ENCODE data around the gene DESI2.

DESI2 gene

GRCh38 chr1:244636488-244637259 is 16.3 kb upstream of the DESI2 start:
- Histone ChIP-seq H3K9me3 (ENCODE audit: control insufficient read depth, low read length) (no peaks in the 10 kb centered on the region), H3K4me3 (ENCODE audit: insufficient read depth, low read depth, low read length, poor library complexity, severe bottlenecking) (no peak overlapping the region), H3K27ac (ENCODE audit: insufficient read depth, low read length, poor library complexity, severe bottlenecking) (no peak overlapping the region), H3K27me3 (replicated peaks; ENCODE audit: control insufficient read depth, insufficient read depth, low read length, poor library complexity, severe bottlenecking) (no peaks in the 10 kb centered on the region), H3K36me3 (ENCODE audit: control insufficient read depth, insufficient read depth, low read length) (no peaks in the 10 kb centered on the region), H3K4me1 (ENCODE audit: control insufficient read depth, insufficient read depth, low read length, poor library complexity, severe bottlenecking) (no peaks in the 10 kb centered on the region)
- no peak for DNase-seq

DNA sequence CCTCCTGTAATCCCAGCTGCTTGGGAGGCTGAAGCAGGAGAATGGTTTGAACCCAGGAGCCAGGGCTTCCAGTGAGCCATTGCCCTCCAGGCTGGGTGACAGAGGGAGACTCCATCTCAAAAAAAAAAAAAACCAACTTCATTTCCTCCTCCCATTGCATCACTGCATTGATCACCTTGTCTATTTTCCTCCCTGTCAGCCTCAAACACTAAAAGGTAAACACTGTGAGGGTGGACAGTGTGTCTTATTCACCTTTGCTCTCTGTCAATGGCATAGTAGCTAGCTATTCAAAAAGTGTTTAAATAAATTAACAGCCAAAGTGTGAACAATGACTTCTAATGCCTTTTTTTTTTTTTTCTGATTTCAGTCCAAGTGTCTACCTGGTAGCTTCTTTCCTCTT is 13.4 kb upstream of the DESI2 start:
- H3K36me3 ChIP-seq (ENCODE audit: control insufficient read depth, insufficient read depth, low read length) = no peaks in the 10 kb centered on the region
- H3K27me3 ChIP-seq (replicated peaks; ENCODE audit: control insufficient read depth, insufficient read depth, low read length, poor library complexity, severe bottlenecking) = no peaks in the 10 kb centered on the region
- H3K27ac ChIP-seq (ENCODE audit: insufficient read depth, low read length, poor library complexity, severe bottlenecking) = no peak overlapping the region
- H3K4me3 ChIP-seq (ENCODE audit: insufficient read depth, low read depth, low read length, poor library complexity, severe bottlenecking) = no peak overlapping the region
- no peaks in the 10 kb centered on the region for H3K9me3 ChIP-seq (ENCODE audit: control insufficient read depth, low read length)
- no peak for DNase-seq
- H3K4me1 ChIP-seq (ENCODE audit: control insufficient read depth, insufficient read depth, low read length, poor library complexity, severe bottlenecking) = no peaks in the 10 kb centered on the region

DNA sequence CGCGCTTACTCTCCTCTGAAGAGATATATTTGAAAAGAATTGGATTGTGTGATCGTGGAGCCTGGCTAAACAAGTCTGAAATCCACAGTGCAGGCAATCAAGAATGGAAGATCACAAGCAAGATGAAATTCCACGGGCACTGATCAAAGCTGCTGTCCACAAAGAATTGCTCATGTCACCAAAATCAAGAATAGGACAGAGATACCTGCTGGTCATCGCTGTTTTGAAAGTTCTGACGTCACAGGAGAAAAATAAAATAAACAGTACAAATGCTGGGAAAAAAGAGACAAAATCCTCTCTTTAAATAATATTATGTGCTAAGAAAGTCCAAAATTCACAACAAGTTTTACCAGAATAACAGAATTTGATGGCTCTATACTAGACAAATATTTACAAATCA is 12.0 kb upstream of the DESI2 start:
- no peaks in the 10 kb centered on the region for H3K4me1 ChIP-seq (ENCODE audit: control insufficient read depth, insufficient read depth, low read length, poor library complexity, severe bottlenecking)
- H3K27me3 ChIP-seq (replicated peaks; ENCODE audit: control insufficient read depth, insufficient read depth, low read length, poor library complexity, severe bottlenecking) = no peaks in the 10 kb centered on the region
- no peak overlapping the region for H3K4me3 ChIP-seq (ENCODE audit: insufficient read depth, low read depth, low read length, poor library complexity, severe bottlenecking)
- H3K9me3 ChIP-seq (ENCODE audit: control insufficient read depth, low read length) = no peaks in the 10 kb centered on the region
- no peak for DNase-seq
- H3K36me3 ChIP-seq (ENCODE audit: control insufficient read depth, insufficient read depth, low read length) = no peaks in the 10 kb centered on the region
- no peak overlapping the region for H3K27ac ChIP-seq (ENCODE audit: insufficient read depth, low read length, poor library complexity, severe bottlenecking)

GRCh38 chr1:244642526-244642925 is 10.4 kb upstream of the DESI2 start:
- no peak for DNase-seq
- Histone ChIP-seq H3K36me3 (ENCODE audit: control insufficient read depth, insufficient read depth, low read length) (no peaks in the 10 kb centered on the region), H3K27me3 (replicated peaks; ENCODE audit: control insufficient read depth, insufficient read depth, low read length, poor library complexity, severe bottlenecking) (no peaks in the 10 kb centered on the region), H3K27ac (ENCODE audit: insufficient read depth, low read length, poor library complexity, severe bottlenecking) (no peak overlapping the region), H3K4me1 (ENCODE audit: control insufficient read depth, insufficient read depth, low read length, poor library complexity, severe bottlenecking) (no peaks in the 10 kb centered on the region), H3K4me3 (ENCODE audit: insufficient read depth, low read depth, low read length, poor library complexity, severe bottlenecking) (no peak overlapping the region), H3K9me3 (ENCODE audit: control insufficient read depth, low read length) (no peaks in the 10 kb centered on the region)

DNA sequence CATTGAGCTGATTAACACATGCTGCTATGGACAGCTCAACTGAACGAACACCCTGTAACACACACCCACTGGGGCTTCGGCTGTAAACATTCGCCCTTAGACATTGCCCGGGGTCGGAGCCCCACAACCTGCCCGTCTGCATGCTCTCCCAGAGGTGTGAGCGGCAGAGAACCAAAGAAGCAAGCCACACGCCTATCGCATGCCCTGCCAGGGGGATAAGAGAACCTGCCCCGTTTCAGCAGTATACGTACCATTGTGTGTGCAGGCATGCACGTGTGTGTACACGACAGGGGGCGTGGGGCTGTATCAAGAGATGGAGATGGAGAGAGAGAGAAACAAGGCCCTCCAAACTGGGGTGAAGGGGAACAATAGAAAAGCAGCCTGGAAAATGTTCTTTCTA is 9.9 kb upstream of the DESI2 start:
- no peak for DNase-seq

DNA sequence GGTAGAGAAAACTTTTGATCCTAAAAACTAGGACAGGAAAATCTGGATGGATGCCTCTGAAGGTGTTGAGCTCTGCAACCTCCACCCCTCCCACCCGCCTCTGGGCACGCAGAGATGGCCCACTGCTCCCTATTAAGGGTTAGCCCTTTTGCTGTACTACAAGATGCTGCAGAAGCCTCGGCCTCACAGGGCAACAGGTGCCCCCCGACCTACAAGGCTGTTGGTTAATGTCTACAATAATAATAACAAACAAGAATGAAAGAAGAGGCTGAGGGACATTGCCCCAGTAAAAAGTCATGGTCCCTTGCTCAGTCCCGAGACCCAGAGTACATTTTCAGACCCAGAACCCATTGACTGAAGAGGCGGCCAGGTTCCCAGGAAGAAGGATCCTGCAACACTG is 7.5 kb upstream of the DESI2 start:
- H3K9me3 ChIP-seq (ENCODE audit: control insufficient read depth, low read length) = no peaks in the 10 kb centered on the region

More for the DNA sequence above, 9.9 kb upstream of the DESI2 start:
- Histone ChIP-seq H3K27me3 (replicated peaks; ENCODE audit: control insufficient read depth, insufficient read depth, low read length, poor library complexity, severe bottlenecking) (no peaks in the 10 kb centered on the region), H3K9me3 (ENCODE audit: control insufficient read depth, low read length) (no peaks in the 10 kb centered on the region), H3K4me1 (ENCODE audit: control insufficient read depth, insufficient read depth, low read length, poor library complexity, severe bottlenecking) (no peaks in the 10 kb centered on the region), H3K27ac (ENCODE audit: insufficient read depth, low read length, poor library complexity, severe bottlenecking) (no peak overlapping the region), H3K36me3 (ENCODE audit: control insufficient read depth, insufficient read depth, low read length) (no peaks in the 10 kb centered on the region), H3K4me3 (ENCODE audit: insufficient read depth, low read depth, low read length, poor library complexity, severe bottlenecking) (no peak overlapping the region)

GRCh38 chr1:244645890-244646289 is 7.0 kb upstream of the DESI2 start:
- no peaks in the 10 kb centered on the region for H3K9me3 ChIP-seq (ENCODE audit: control insufficient read depth, low read length)
- no peak overlapping the region for H3K4me3 ChIP-seq (ENCODE audit: insufficient read depth, low read depth, low read length, poor library complexity, severe bottlenecking)
- DNase-seq = no peak
- H3K36me3 ChIP-seq (ENCODE audit: control insufficient read depth, insufficient read depth, low read length) = no peaks in the 10 kb centered on the region
- no peak overlapping the region for H3K27ac ChIP-seq (ENCODE audit: insufficient read depth, low read length, poor library complexity, severe bottlenecking)
- H3K4me1 ChIP-seq (ENCODE audit: control insufficient read depth, insufficient read depth, low read length, poor library complexity, severe bottlenecking) = no peaks in the 10 kb centered on the region
- H3K27me3 ChIP-seq (replicated peaks; ENCODE audit: control insufficient read depth, insufficient read depth, low read length, poor library complexity, severe bottlenecking) = no peaks in the 10 kb centered on the region

More for the DNA sequence above, 7.5 kb upstream of the DESI2 start:
- Histone ChIP-seq H3K36me3 (ENCODE audit: control insufficient read depth, insufficient read depth, low read length) (no peaks in the 10 kb centered on the region), H3K4me3 (ENCODE audit: insufficient read depth, low read depth, low read length, poor library complexity, severe bottlenecking) (no peak overlapping the region), H3K27me3 (replicated peaks; ENCODE audit: control insufficient read depth, insufficient read depth, low read length, poor library complexity, severe bottlenecking) (no peaks in the 10 kb centered on the region), H3K4me1 (ENCODE audit: control insufficient read depth, insufficient read depth, low read length, poor library complexity, severe bottlenecking) (no peaks in the 10 kb centered on the region), H3K27ac (ENCODE audit: insufficient read depth, low read length, poor library complexity, severe bottlenecking) (no peak overlapping the region)
- DNase-seq = no peak

DNA sequence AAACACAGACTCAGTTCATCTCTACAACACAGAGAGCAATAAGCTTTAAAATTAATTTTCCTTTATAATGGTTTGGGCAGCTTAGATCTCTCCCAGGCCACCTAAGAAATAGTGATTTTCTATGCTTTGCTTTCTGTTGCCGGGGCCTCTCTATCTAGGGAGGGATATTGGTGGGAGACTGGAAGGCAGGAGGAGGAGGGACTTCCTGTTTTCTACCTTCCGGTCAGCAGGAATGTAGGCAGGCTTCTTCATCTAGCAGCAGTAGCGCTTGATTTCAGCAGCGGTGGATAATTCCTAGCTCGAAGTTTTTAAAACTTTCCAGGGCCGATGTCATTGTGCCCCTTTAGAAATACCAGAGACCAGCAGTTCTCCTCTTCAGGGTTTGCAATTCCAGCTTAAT is 5.1 kb upstream of the DESI2 start:
- H3K27me3 ChIP-seq (replicated peaks; ENCODE audit: control insufficient read depth, insufficient read depth, low read length, poor library complexity, severe bottlenecking) = no peaks in the 10 kb centered on the region
- H3K4me3 ChIP-seq (ENCODE audit: insufficient read depth, low read depth, low read length, poor library complexity, severe bottlenecking) = no peak overlapping the region
- no peaks in the 10 kb centered on the region for H3K36me3 ChIP-seq (ENCODE audit: control insufficient read depth, insufficient read depth, low read length)
- no peaks in the 10 kb centered on the region for H3K9me3 ChIP-seq (ENCODE audit: control insufficient read depth, low read length)
- H3K4me1 ChIP-seq (ENCODE audit: control insufficient read depth, insufficient read depth, low read length, poor library complexity, severe bottlenecking) = peaks cover 6% of the 10 kb centered on the region
- no peak for DNase-seq
- no peak overlapping the region for H3K27ac ChIP-seq (ENCODE audit: insufficient read depth, low read length, poor library complexity, severe bottlenecking)

DNA sequence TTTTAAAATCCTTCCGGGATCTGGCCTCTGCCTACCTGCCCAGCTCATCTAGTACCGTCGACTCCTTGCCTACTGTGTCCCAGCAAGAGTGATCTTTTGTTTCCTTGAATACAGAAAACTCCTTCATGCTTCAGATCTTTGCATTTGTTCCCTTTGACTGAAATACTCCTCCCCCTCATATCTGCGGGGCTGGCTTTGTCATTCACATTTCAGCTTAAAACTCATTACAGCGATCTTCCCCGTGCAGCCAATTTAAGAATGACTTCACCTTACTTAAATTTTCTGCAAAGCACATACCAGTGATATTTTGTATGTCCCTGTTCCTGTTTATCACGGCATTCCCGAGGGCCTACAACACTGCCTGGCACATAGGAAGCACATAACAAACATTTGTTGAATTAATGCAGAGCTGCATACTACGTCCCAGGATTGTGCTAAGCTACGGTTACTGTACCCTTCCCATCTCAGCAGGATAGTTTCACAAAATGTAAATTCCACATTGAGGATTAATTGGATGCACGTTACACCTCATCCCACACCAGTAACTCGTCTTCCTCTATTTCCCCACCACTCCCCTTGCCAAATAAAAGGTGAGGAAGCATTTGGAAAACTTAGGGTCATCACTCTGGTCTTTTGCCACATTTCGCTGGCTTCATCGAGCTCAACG is 837 bp upstream of the DESI2 start:
- DNase-seq = no peak
- peaks cover 3% of the 10 kb centered on the region for H3K36me3 ChIP-seq (ENCODE audit: control insufficient read depth, insufficient read depth, low read length)
- H3K9me3 ChIP-seq (ENCODE audit: control insufficient read depth, low read length) = no peaks in the 10 kb centered on the region
- H3K27me3 ChIP-seq (replicated peaks; ENCODE audit: control insufficient read depth, insufficient read depth, low read length, poor library complexity, severe bottlenecking) = no peaks in the 10 kb centered on the region
- peak overlapping the region; percentile 44 for H3K4me3 ChIP-seq (ENCODE audit: insufficient read depth, low read depth, low read length, poor library complexity, severe bottlenecking)
- peak overlapping the region; percentile 77 for H3K27ac ChIP-seq (ENCODE audit: insufficient read depth, low read length, poor library complexity, severe bottlenecking)
- H3K4me1 ChIP-seq (ENCODE audit: control insufficient read depth, insufficient read depth, low read length, poor library complexity, severe bottlenecking) = peaks cover 28% of the 10 kb centered on the region

GRCh38 chr1:244653439-244654107 is 647 bp downstream of the DESI2 start:
- peak overlapping the region; percentile 80 for H3K4me3 ChIP-seq (ENCODE audit: insufficient read depth, low read depth, low read length, poor library complexity, severe bottlenecking)
- peaks cover 4% of the 10 kb centered on the region for H3K36me3 ChIP-seq (ENCODE audit: control insufficient read depth, insufficient read depth, low read length)
- H3K4me1 ChIP-seq (ENCODE audit: control insufficient read depth, insufficient read depth, low read length, poor library complexity, severe bottlenecking) = peaks cover 28% of the 10 kb centered on the region
- DNase-seq = no peak
- H3K27me3 ChIP-seq (replicated peaks; ENCODE audit: control insufficient read depth, insufficient read depth, low read length, poor library complexity, severe bottlenecking) = no peaks in the 10 kb centered on the region
- H3K27ac ChIP-seq (ENCODE audit: insufficient read depth, low read length, poor library complexity, severe bottlenecking) = peak overlapping the region; percentile 77
- no peaks in the 10 kb centered on the region for H3K9me3 ChIP-seq (ENCODE audit: control insufficient read depth, low read length)
